H1 (cell line): Measurements from ENCODE around the gene NCOA6. TPM values are rescaled to one million over a fixed set of nuclear protein-coding genes. Genes with fewer than 3 reads are reported as not detected.

Experiments
- CTCF ChIA-PET: fragments of 300-600 bp; sonication (Branson Sonifier 250); formaldehyde crosslinking; loops from one replicate; lab custom pipeline; 2021; ENCODE audit not compliant: partially characterized antibody; lab: Charles Lee
- POLR2A ChIA-PET: fragments of 300-600 bp; sonication (Branson Sonifier 250); formaldehyde crosslinking; loops from one replicate; lab custom pipeline; 2021; ENCODE audit warnings: inconsistent platforms; ENCODE audit not compliant: partially characterized antibody; lab: Charles Lee
- DNase-seq, 2 experiments: peaks; one replicate each; pipeline versions ENCODE4 v3.0.0 to v3.0.0-alpha.2; 2010 to 2022; ENCODE audit warnings: low spot score in 2 of 2, low read depth in 1 of 2, mixed read lengths in 1 of 2
- FAIRE-seq: peaks from 2 replicates; lab custom pipeline; 2011; peaks lifted over from hg19 to GRCh38; lab: Jason Lieb, UNC
- H2AFZ ChIP-seq: 2 replicates; pipeline ENCODE4 v1.8.1; 2012; ENCODE audit warnings: low read length, inconsistent platforms
- H2AK5ac ChIP-seq: 2 replicates; pipeline ENCODE4 v1.6.1; 2013; ENCODE audit warnings: low read depth, low read length
- H2BK120ac ChIP-seq: replicated peaks from 2 replicates; pipeline ENCODE3; 2013; ENCODE audit warnings: low read depth, low read length, inconsistent platforms
- H2BK12ac ChIP-seq: 2 replicates; pipeline ENCODE4 v1.6.1; 2013; ENCODE audit warnings: low read depth, low read length
- H2BK15ac ChIP-seq: 2 replicates; pipeline ENCODE4 v1.6.1; 2013; ENCODE audit warnings: low read length
- H2BK20ac ChIP-seq: 2 replicates; pipeline ENCODE4 v1.6.1; 2013; ENCODE audit warnings: low read length
- H2BK5ac ChIP-seq: 2 replicates; pipeline ENCODE4 v1.6.1; 2013; ENCODE audit warnings: low read depth, low read length
- H3K14ac ChIP-seq: 2 replicates; pipeline ENCODE4 v1.6.1; 2013; ENCODE audit warnings: inconsistent platforms; ENCODE audit not compliant: insufficient read length
- H3K18ac ChIP-seq: 2 replicates; pipeline ENCODE4 v1.6.1; 2013; ENCODE audit warnings: low read length; ENCODE audit errors: extremely low read depth
- H3K23ac ChIP-seq: 2 replicates; pipeline ENCODE4 v1.6.1; 2013; ENCODE audit warnings: inconsistent platforms; ENCODE audit not compliant: insufficient read length
- H3K23me2 ChIP-seq: 2 replicates; pipeline ENCODE4 v1.6.1; 2013; ENCODE audit warnings: low read depth, low read length
- H3K27ac ChIP-seq: 2 replicates; pipeline ENCODE4 v1.6.1; 2011; ENCODE audit warnings: low read depth, low read length, inconsistent platforms
- H3K27me3 ChIP-seq, 4 experiments: replicated peaks in 1 of 4; 1 replicate in 1 of 4; 2 replicates in 3 of 4; pipeline versions ENCODE4 v1.6.1 to v1.8.1; 2011 to 2013; ENCODE audit warnings: low read length in 3 of 4, mild to moderate bottlenecking in 3 of 4, inconsistent platforms in 2 of 4, mixed read lengths in 2 of 4, moderate library complexity in 1 of 4; ENCODE audit not compliant: control insufficient read depth in 3 of 4, insufficient read depth in 3 of 4; ENCODE audit errors: extremely low read depth in 1 of 4
- H3K36me3 ChIP-seq, 4 experiments: 2 replicates each; pipeline versions ENCODE4 v1.6.1 to v1.8.1; 2011 to 2013; ENCODE audit warnings: mild to moderate bottlenecking in 4 of 4, low read length in 3 of 4, moderate library complexity in 2 of 4, control low read depth in 1 of 4, inconsistent platforms in 1 of 4; ENCODE audit not compliant: insufficient read depth in 4 of 4, control insufficient read depth in 2 of 4
- H3K4ac ChIP-seq: replicated peaks from 2 replicates; pipeline ENCODE3; 2013; ENCODE audit warnings: low read length, low read depth, mixed read lengths, inconsistent platforms; ENCODE audit not compliant: insufficient read length
- H3K4me1 ChIP-seq, 4 experiments: replicated peaks in 1 of 4; 1 replicate in 1 of 4; 2 replicates in 3 of 4; pipeline versions ENCODE4 v1.6.1 to v1.8.1; 2011 to 2013; ENCODE audit warnings: low read length in 3 of 4, inconsistent platforms in 2 of 4, mixed read lengths in 1 of 4; ENCODE audit not compliant: insufficient read depth in 4 of 4, control insufficient read depth in 3 of 4
- H3K4me2 ChIP-seq, 2 experiments: 2 replicates each; pipeline versions ENCODE4 v1.6.1 to v1.8.1; 2011 to 2013; ENCODE audit warnings: low read depth in 2 of 2, low read length in 2 of 2, control low read depth in 1 of 2, inconsistent platforms in 1 of 2, mild to moderate bottlenecking in 1 of 2; ENCODE audit not compliant: insufficient read depth in 1 of 2
- H3K4me3 ChIP-seq, 4 experiments: fragments of 200-600, 300-600 bp in 1 of 4; sonication (generic), shearing (Covaris generic), sonication (Bioruptor Twin) in 1 of 4; 2 replicates each; pipeline versions ENCODE4 v1.5.1 to v1.8.1; 2011 to 2016; ENCODE audit warnings: low read length in 4 of 4, low read depth in 3 of 4, control low read depth in 2 of 4, inconsistent platforms in 2 of 4, mild to moderate bottlenecking in 2 of 4, mixed read lengths in 1 of 4, moderate library complexity in 1 of 4; ENCODE audit not compliant: insufficient read depth in 2 of 4; ENCODE audit errors: extremely low read depth in 1 of 4
- H3K56ac ChIP-seq: replicated peaks from 2 replicates; pipeline ENCODE3; 2013; ENCODE audit warnings: low read depth, mild to moderate bottlenecking, mixed read lengths, low read length, inconsistent platforms; ENCODE audit not compliant: insufficient read length
- H3K79me1 ChIP-seq: 2 replicates; pipeline ENCODE4 v1.6.1; 2013; ENCODE audit warnings: low read depth, low read length, control low read depth
- H3K79me2 ChIP-seq, 2 experiments: 2 replicates each; pipeline versions ENCODE4 v1.6.1 to v1.8.1; 2012 to 2013; ENCODE audit warnings: low read length in 2 of 2, mild to moderate bottlenecking in 2 of 2, inconsistent platforms in 1 of 2; ENCODE audit not compliant: insufficient read depth in 2 of 2, control insufficient read depth in 1 of 2
- H3K9ac ChIP-seq, 4 experiments: replicated peaks in 1 of 4; 1 replicate in 1 of 4; 2 replicates in 3 of 4; pipeline versions ENCODE4 v1.6.1 to v1.8.1; 2011 to 2013; ENCODE audit warnings: low read depth in 3 of 4, low read length in 3 of 4, control low read depth in 2 of 4, mild to moderate bottlenecking in 2 of 4, moderate library complexity in 2 of 4, inconsistent platforms in 1 of 4; ENCODE audit errors: extremely low read depth in 1 of 4
- H3K9me3 ChIP-seq, 2 experiments: 2 replicates each; pipeline versions ENCODE4 v1.6.1 to v1.8.1; 2012 to 2013; ENCODE audit warnings: mild to moderate bottlenecking in 2 of 2, moderate library complexity in 2 of 2, control low read depth in 1 of 2, inconsistent platforms in 1 of 2, low read depth in 1 of 2, low read length in 1 of 2, mixed read lengths in 1 of 2; ENCODE audit not compliant: insufficient read depth in 2 of 2
- H4K20me1 ChIP-seq, 2 experiments: replicated peaks in 1 of 2; 2 replicates each; pipeline versions ENCODE3 to v1.8.1; 2011 to 2013; ENCODE audit warnings: inconsistent platforms in 2 of 2, low read length in 2 of 2, mild to moderate bottlenecking in 1 of 2; ENCODE audit not compliant: insufficient read depth in 2 of 2, control insufficient read depth in 1 of 2
- H4K5ac ChIP-seq: 2 replicates; pipeline ENCODE4 v1.6.1; 2013; ENCODE audit warnings: low read length, low read depth, mixed read lengths, inconsistent platforms; ENCODE audit not compliant: insufficient read length
- H4K8ac ChIP-seq: 2 replicates; pipeline ENCODE4 v1.8.0; 2013; ENCODE audit warnings: mild to moderate bottlenecking, moderate library complexity, low read length, inconsistent platforms; ENCODE audit not compliant: insufficient read depth; ENCODE audit errors: extremely low read depth
- H4K91ac ChIP-seq: replicated peaks from 2 replicates; pipeline ENCODE3; 2013; ENCODE audit warnings: low read length, mixed read lengths, inconsistent platforms; ENCODE audit not compliant: insufficient read length
- TAF7 ChIP-seq: optimal IDR thresholded peaks from 2 replicates; pipeline ENCODE3; 2011; ENCODE audit warnings: low read depth, mild to moderate bottlenecking, inconsistent platforms, low read length, moderate library complexity, borderline replicate concordance
- YY1 ChIP-seq: IDR thresholded peaks from 2 replicates; pipeline ENCODE4 v1.6.1; 2011; ENCODE audit warnings: low read depth, mild to moderate bottlenecking, low read length
- WGBS, 2 experiments: shearing (Covaris generic) in 1 of 2; methylation state at CpG; one replicate each; pipeline versions ENCODE4 v1.1.6 to v1.1.7; 2013 to 2015; ENCODE audit warnings: low lambda C conversion rate in 2 of 2, mixed read lengths in 2 of 2, inconsistent platforms in 1 of 2, low coverage in 1 of 2, missing lambda C conversion rate in 1 of 2; ENCODE audit not compliant: insufficient replicate concordance in 2 of 2, insufficient coverage in 1 of 2, insufficient read length in 1 of 2; ENCODE audit errors: extremely low coverage in 1 of 2, missing lambda C conversion rate in 1 of 2; 5-methylcytosine and 5-hydroxymethylcytosine counted together
- polyA plus RNA-seq, 7 experiments: library from polyadenylated mRNA; depleted of rRNA in 3 of 7; stranded (reverse) in 5 of 7; unstranded in 2 of 7; fragments of >200 nt in 5 of 7; fragments of 200-250 nt in 2 of 7; gene quantifications; 1 replicate in 5 of 7; 2 replicates in 1 of 7; 4 replicates in 1 of 7; pipeline versions ENCODE4 v1.2.1 to v1.2.3, GENCODE V29; 2011 to 2013; ENCODE audit warnings: missing spikeins in 2 of 7, mixed read lengths in 2 of 7
- total RNA-seq: library from RNA; stranded (reverse); fragmentation: NEBNext Ultra II Directional; extraction: Animal tissue kit (Norgen Biotek cat#: 25700); gene quantifications from 2 replicates; pipeline ENCODE4 v1.2.1, GENCODE V29; 2021

Gene NCOA6
- total and polyA plus RNA-seq, 2 of the 8 experiments (the other 6 are each of a cell fraction or from before 2014, with no cell fraction given), result 9.0 to 9.5 TPM

DNA sequence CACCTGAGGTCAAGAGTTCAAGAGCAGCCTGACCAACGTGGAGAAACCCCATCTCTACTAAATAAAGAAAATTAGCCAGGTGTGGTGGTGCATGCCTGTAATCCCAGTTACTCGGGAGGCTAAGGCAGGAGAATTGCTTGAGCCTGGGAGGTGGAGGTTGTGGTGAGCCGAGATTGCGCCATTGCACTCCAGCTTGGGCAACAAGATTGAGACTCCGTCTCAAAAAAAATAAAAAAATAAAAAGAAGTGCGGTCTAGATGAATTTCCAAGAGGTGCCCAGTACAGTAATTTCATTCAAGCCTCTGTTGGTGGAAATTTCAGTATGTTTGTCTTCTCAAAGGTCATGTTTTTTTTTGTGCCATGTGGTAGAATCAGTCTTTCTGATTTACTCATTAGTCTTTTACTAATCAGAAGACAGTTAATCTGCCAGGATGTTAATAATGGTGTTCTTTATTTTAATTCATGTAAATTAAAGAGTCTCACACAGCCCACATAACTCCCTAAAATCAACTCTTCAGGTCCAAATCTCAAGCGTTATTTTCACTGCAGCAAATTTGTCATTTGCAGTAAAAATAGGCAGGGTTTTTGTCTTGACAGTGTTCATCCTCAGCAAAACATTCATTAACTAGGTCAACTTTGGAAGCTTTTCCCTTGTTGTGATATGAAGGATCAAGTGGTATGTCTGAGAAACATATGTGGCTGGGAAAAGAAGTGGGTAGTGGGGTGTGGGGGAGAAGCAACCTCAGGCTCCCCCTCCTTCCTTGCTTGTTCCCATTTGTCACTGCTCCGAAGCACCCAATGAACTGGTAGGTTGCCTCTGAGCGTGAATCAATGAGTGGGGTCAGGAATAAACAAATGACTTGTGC lies 108.0 kb downstream of the NCOA6 start:
- CTCF ChIA-PET, result interaction anchor here (0.7 to 0.8 kb wide), 2 partner anchors 34 to 52 kb away, joined by 4 to 5 read pairs; no protein-coding TSS in a partner anchor
- WGBS, 2 experiments, result 89% methylated on average over 9 of the region's 9 CpGs; no CpG with 5 or more reads in 1 of the 2 experiments
- H2BK20ac ChIP-seq, result no peak overlapping the region

More for the DNA sequence above, 108.0 kb downstream of the NCOA6 start:
- H3K4me3 ChIP-seq, result no peak overlapping the region
- no peak for FAIRE-seq
- TF ChIP-seq YY1 (no peak), TAF7 (no peak)
- TF ChIP-seq, all 59 proteins: peak for 0
- Histone ChIP-seq H2BK120ac (no peak overlapping the region), H4K20me1 (peaks cover 0 to 2% of the 10 kb centered on the region in 2 experiments), H3K56ac (no peak overlapping the region), H3K23ac (no peak overlapping the region), H3K14ac (no peak overlapping the region), H2AFZ (no peak overlapping the region), H2BK12ac (no peak overlapping the region), H2AK5ac (no peak overlapping the region), H3K79me1 (no peaks in the 10 kb centered on the region), H3K4me1 (no peaks in the 10 kb centered on the region), H3K27ac (no peak overlapping the region), H4K91ac (no peak overlapping the region), H3K36me3 (no peaks in the 10 kb centered on the region), H3K79me2 (no peaks in the 10 kb centered on the region), H3K27me3 (no peaks in the 10 kb centered on the region), H3K9me3 (no peaks in the 10 kb centered on the region), H3K9ac (no peak overlapping the region), H4K8ac (no peak overlapping the region), H2BK5ac (no peak overlapping the region), H3K18ac (no peak overlapping the region), H3K4ac (no peak overlapping the region), H3K23me2 (no peaks in the 10 kb centered on the region), H4K5ac (no peak overlapping the region), H2BK15ac (no peak overlapping the region), H3K4me2 (no peak overlapping the region)
- POLR2A ChIA-PET, result no interaction called here
- DNase-seq, result no peak
